Coronary artery (tissue), 2 donors: ENCODE measurements around the gene BNC1.

ENCODE experiments used
- DNase-seq: peaks from one replicate; pipeline ENCODE4 v3.0.0-alpha.2; 2017; ENCODE audit warnings: low spot score
- H3K27ac ChIP-seq, 2 donors: fragments of 200-600 bp; sonication (generic); one replicate each; pipeline ENCODE4 v1.5.1; 2016 to 2019
- H3K4me3 ChIP-seq: fragments of 200-600 bp; sonication (generic); 2 replicates; pipeline ENCODE4 v1.5.1; 2016; ENCODE audit warnings: mild to moderate bottlenecking, moderate library complexity
- CTCF ChIP-seq: fragments of 200-600 bp; sonication (generic); IDR thresholded peaks from one replicate; pipeline ENCODE4 v1.5.1; 2019; ENCODE audit warnings: antibody characterized with exemption

BNC1 gene

GRCh38 chr15:83284559-83285283 is at the start of gene BNC1:
TSS of gene BNC1 (minus strand) at chr15:83284664. CDS start at chr15:83284628, 36 bp downstream.
- no peak for TF ChIP-seq CTCF
- no peak for DNase-seq
- Histone ChIP-seq H3K27ac (no peak within 1 kb of the TSS), H3K4me3 (peak within 1 kb of the TSS; percentile 69)

GRCh38 chr15:83327041-83327440 is 42.6 kb upstream of the BNC1 start:
- no peak for DNase-seq
- Histone ChIP-seq H3K4me3 (no peak overlapping the region), H3K27ac (no peak overlapping the region)
- TF ChIP-seq CTCF, result no peak

- Histone ChIP-seq H3K4me3 (no peak overlapping the region), H3K27ac (no peak overlapping the region)
- DNase-seq, result no peak
- TF ChIP-seq CTCF, result no peak
Observed at GRCh38 chr15:83324799-83325198, 40.3 kb upstream of the BNC1 start.

- Histone ChIP-seq H3K4me3 (no peak overlapping the region), H3K27ac (no peak overlapping the region)
- DNase-seq, result no peak
- TF ChIP-seq CTCF, result no peak
Observed at GRCh38 chr15:83323296-83323711, 38.8 kb upstream of the BNC1 start.

GRCh38 chr15:83322691-83323090 is 38.2 kb upstream of the BNC1 start:
- no peak overlapping the region for H3K4me3 ChIP-seq
- no peak overlapping the region for H3K27ac ChIP-seq
- DNase-seq, result no peak
- TF ChIP-seq CTCF, result no peak

- no peak for DNase-seq
- Histone ChIP-seq H3K4me3 (no peak overlapping the region), H3K27ac (no peak overlapping the region)
- TF ChIP-seq CTCF, result no peak
Observed at GRCh38 chr15:83322061-83322460, 37.6 kb upstream of the BNC1 start.

- no peak overlapping the region for H3K27ac ChIP-seq
- no peak for TF ChIP-seq CTCF
- no peak for DNase-seq
- no peak overlapping the region for H3K4me3 ChIP-seq
Observed at GRCh38 chr15:83320844-83321243, 36.4 kb upstream of the BNC1 start.
